Ramos (cell line): ENCODE measurements around the gene PDC.
"Not testable (repeated sequence)": the region's sequence is repeated elsewhere in the genome, so short reads cannot be mapped to it uniquely, and the experiment has no call there.

Experiments
- in situ Hi-C: fragments of 300-500 bp; cut with MboI; formaldehyde crosslinking; loops from one replicate; pipeline ENCODE4 v1.14.3; 2022; ENCODE audit warnings: low sequenced_read_pairs; ENCODE audit not compliant: unreplicated experiment

Gene PDC

DNA sequence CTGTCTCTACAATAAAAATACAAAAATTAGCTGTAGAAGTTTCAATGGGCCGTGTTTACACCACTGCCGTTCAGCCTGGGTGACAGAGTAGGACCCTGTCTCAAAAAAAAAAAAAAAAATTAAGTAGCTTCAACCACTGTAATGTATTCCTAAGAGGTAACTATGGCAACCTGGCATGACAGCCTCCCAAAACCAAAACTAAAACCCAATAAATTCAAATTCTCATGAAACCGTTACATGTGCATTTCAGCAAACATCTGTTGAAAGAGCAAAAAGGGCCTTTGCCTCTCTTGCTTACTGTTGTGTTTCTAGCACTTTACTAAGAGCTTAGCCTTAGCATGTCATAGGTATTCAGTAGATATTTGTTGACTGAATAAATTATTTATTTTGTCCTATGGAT, 51.8 kb downstream of the PDC start:
- in situ Hi-C loops, result no loop called here

DNA sequence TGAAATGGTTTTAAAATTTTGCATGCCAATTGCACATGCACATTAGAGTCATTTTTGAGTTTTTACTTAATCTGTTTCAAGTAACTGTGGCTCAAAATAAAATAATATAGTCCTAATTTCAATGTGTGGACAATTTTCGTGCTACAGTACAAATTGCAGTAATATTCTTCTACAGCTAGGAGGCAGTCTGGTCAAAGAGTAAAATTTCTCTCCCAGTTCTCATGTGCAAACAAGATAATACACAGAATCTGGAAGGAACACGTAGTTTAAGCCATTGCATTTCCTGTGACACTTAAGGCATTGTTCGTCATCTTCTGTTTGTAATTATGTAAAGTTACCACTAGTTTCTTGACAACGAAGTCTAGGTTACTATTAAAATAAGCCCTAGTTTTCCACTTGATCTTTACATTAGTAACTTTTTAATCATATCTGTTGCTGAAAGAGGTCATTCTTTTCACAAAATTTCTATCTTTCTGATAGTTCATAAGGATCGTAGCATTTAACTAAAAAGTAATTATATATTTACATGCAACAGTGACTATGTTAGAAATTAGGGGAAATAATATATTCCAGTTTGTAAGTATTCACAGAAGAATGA, 56.4 kb downstream of the PDC start:
- in situ Hi-C loops, result no loop called here

DNA sequence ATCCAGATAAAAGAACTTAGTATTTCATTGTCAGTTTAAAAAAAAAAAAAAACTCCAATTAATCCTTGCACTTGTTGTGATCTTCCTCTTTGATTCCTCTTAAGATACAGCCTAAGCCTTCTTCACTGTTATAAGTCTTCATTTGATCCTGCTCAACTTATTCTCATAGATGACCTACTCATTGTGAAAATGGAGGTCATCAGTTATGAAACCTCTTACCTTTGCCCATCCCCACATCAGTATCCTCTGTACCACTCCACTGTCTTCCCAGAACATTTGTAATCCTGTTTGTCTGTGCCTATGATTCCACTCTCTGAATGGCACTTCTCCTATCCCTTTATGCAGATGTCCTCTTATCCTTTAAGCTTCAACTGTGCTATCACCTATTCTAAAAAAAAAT, 57.3 kb downstream of the PDC start:
- in situ Hi-C loops, result no loop called here

DNA sequence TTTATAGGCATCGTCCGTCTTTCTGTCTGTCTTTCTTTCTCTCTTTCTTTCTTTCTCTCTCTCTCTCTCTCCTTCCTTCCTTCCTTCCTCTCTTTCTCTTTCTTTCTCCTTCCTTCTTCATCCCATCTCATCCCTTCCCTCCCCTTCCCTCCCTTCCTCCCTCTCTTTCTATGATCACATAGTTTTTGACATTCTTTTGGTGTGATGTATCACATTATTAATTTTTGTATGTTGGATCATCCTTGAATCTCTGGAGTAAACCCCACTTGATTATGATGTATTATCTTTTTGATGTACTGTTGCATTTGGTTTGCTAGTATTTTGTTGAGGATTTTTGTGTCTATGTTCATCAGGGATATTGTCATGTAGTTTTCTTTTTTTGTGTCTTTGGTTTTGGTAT, 59.5 kb downstream of the PDC start:
- in situ Hi-C loops, result not testable (repeated sequence)
